ENCODE measurements around the gene PIGX.
"Not testable (repeated sequence)": the region's sequence is repeated elsewhere in the genome, so short reads cannot be mapped to it uniquely, and the experiment has no call there.

Gene PIGX

GRCh38 chr3:196691386-196691785, 20.8 kb upstream of the PIGX start:
- TF ChIP-seq GATA1 (IDR thresholded peaks at IDR 0.05; ENCODE audit: low read depth, low read length) (no peak), POLR2A (IDR thresholded peaks at IDR 0.05; ENCODE audit: low read length) (no peak)
- DNase-seq = no peak

- TF ChIP-seq GATA1 (IDR thresholded peaks at IDR 0.05; ENCODE audit: low read depth, low read length) (no peak), POLR2A (IDR thresholded peaks at IDR 0.05; ENCODE audit: low read length) (no peak)
- peak; percentile 17 to 53 for DNase-seq
Observed at GRCh38 chr3:196694202-196694638, 18.0 kb upstream of the PIGX start.

DNA sequence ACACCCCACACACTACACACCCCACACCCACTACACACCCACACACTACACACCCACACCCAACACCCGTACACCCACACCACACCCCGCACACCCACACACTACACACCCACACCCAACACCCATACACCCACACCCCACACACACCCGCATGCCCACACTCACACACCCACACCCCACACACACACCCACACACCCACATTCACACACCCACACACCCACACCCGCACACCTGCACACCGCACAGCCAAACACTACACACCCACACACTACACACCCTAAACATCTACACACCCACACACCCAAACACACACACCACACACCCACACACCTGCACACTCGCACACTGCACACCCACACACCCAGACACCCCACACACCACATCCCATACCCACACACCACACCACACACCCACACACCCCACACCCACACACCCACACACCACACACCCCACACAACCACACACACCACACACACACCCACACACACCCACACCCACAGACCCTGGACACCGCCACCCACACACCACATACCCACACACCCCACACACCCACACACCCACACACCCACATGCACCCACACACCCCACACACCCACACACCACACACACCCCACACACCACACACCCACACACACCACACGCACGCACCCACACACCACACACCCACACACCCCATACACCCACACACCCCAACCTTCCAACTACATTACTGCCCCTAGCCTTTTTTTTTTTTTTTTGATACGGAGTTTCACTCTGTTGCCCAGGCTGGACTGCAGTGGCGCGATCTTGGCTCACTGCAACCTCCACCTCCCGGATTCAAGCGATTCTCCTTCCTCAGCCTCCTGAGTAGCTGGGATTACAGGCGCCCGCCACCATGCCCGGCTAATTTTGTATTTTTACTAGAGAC, 17.0 kb upstream of the PIGX start:
- TF ChIP-seq POLR2A (IDR thresholded peaks at IDR 0.05; ENCODE audit: low read length) (no peak), GATA1 (IDR thresholded peaks at IDR 0.05; ENCODE audit: low read depth, low read length) (no peak)
- peak; percentile 8 to 41 for DNase-seq

- TF ChIP-seq GATA1 (IDR thresholded peaks at IDR 0.05; ENCODE audit: low read depth, low read length) = no peak
- TF ChIP-seq POLR2A (IDR thresholded peaks at IDR 0.05; ENCODE audit: low read length) = no peak
- peak in 1 of 2 experiments; percentile 7 for DNase-seq
Observed at GRCh38 chr3:196695849-196696226, 16.3 kb upstream of the PIGX start.

GRCh38 chr3:196697270-196697669, 14.9 kb upstream of the PIGX start:
- no peak for TF ChIP-seq POLR2A (IDR thresholded peaks at IDR 0.05; ENCODE audit: low read length)
- no peak for TF ChIP-seq GATA1 (IDR thresholded peaks at IDR 0.05; ENCODE audit: low read depth, low read length)
- DNase-seq = no peak

DNA sequence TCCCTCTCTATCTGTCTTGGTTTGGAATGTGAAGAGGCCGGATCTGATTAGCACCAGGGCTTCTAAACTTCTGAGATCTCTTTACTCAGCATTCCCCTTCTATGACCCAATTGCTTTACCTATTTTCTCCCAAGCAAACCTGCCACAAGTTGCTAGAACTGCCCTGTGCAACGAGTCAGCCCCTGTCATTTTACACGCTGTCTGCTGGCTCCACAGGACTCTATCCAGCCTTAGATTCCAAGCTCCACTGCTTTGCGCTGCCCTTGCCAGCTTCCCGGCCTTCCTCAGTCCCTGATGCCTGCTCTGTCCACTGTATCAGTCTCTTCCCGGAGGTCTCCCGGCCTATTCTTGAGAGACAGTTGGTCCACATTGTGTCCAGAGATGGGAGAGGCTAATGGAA, 12.4 kb upstream of the PIGX start:
- no peak for DNase-seq
- TF ChIP-seq GATA1 (IDR thresholded peaks at IDR 0.05; ENCODE audit: low read depth, low read length) (no peak), POLR2A (IDR thresholded peaks at IDR 0.05; ENCODE audit: low read length) (no peak)

DNA sequence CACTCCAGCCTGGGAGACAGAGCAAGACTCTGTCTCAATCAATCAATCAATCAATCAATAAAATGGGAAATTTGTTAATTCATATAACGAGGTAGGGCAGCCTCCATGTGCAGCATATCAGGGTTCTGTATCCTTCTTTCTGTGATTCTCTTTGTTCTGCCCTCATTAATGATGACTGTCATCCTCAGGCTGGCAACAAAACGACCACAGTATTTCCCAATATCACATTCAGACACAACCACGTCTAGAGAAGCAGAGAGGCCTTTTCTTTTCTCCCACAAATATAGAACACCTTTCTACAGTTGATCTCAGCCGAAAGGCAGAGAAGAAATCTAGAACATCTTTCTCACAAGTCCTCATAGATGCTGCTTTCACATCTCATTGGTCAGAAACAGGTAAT, 11.4 kb upstream of the PIGX start:
- DNase-seq = no peak
- TF ChIP-seq POLR2A (IDR thresholded peaks at IDR 0.05; ENCODE audit: low read length) (no peak), GATA1 (IDR thresholded peaks at IDR 0.05; ENCODE audit: low read depth, low read length) (no peak)

GRCh38 chr3:196706327-196706726, 5.8 kb upstream of the PIGX start:
- DNase-seq = no peak
- no peak for TF ChIP-seq POLR2A (IDR thresholded peaks at IDR 0.05; ENCODE audit: low read length)
- TF ChIP-seq GATA1 (IDR thresholded peaks at IDR 0.05; ENCODE audit: low read depth, low read length) = no peak

DNA sequence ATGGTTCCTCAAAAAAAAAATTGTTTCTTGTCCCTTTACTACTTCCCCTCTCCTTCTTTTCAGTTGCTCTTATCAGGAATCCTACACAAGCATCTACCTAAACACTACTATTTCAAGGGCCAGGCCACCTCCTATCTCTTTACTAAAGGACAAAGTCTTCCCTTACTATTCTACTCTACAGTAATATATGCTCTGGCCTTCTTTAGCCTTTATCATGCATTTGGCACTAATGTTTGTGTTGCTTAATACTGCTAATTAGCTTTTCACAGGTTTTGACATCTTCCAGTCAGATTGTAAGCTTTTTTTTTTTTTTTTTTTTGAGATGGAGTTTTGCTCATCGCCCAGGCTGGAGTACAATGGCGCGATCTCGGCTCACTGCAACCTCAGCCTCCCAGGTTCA, 5.4 kb upstream of the PIGX start:
- DNase-seq = no peak
- TF ChIP-seq POLR2A (IDR thresholded peaks at IDR 0.05; ENCODE audit: low read length) (no peak), GATA1 (IDR thresholded peaks at IDR 0.05; ENCODE audit: low read depth, low read length) (no peak)

DNA sequence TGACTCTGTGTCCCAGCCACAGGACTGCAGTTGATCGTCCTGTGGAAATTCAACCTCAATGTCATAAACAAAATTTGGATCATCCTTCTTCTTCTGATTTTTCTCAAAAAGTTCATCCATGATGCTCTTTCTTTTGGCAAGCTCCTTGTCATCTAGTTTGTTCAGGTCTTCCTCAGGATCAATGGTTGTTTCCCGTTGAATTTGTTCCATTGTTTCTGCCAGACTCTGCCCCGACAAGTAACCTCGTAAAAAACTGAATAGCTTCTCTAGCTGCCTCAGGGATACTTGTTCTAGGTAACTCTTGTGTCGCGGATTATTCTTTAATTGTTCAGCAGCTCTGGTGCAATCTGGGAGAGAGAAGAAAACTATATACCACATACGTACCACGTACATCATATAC, 4.6 kb upstream of the PIGX start:
- no peak for DNase-seq
- no peak for TF ChIP-seq GATA1 (IDR thresholded peaks at IDR 0.05; ENCODE audit: low read depth, low read length)
- TF ChIP-seq POLR2A (IDR thresholded peaks at IDR 0.05; ENCODE audit: low read length) = no peak

- TF ChIP-seq GATA1 (IDR thresholded peaks at IDR 0.05; ENCODE audit: low read depth, low read length) = no peak
- no peak for TF ChIP-seq POLR2A (IDR thresholded peaks at IDR 0.05; ENCODE audit: low read length)
- DNase-seq = no peak
Observed at GRCh38 chr3:196708467-196708866, 3.7 kb upstream of the PIGX start.

- peak in 1 of 2 experiments; percentile 91 for DNase-seq
- TF ChIP-seq POLR2A (IDR thresholded peaks at IDR 0.05; ENCODE audit: low read length) (peak; percentile 35), GATA1 (IDR thresholded peaks at IDR 0.05; ENCODE audit: low read depth, low read length) (no peak)
Observed at GRCh38 chr3:196712514-196713413, 587 bp downstream of the PIGX start.

- not testable (repeated sequence) for DNase-seq
Observed at GRCh38 chr3:196717162-196717561, 5.0 kb downstream of the PIGX start.

DNA sequence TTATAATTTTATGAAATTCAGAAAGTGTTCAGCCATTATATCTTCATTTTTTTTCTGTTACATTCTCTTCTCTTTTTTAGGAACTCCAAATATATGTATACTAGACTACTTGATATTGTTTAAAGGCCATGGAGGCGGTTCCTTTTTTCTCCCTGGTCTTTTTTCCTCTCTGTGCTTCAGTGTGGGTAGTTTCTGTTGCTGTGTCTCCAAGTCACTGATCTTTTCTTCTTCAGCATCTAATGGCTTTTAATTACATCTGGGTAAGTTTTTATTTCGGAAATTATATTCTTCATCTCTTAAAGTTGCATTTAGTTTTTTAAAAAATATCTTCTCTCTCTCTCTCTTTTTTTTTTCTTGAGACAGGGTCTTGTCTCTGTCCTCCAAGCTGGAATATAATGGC, 8.9 kb downstream of the PIGX start:
- no peak for TF ChIP-seq GATA1 (IDR thresholded peaks at IDR 0.05; ENCODE audit: low read depth, low read length)
- TF ChIP-seq POLR2A (IDR thresholded peaks at IDR 0.05; ENCODE audit: low read length) = no peak
- no peak for DNase-seq
